ENCODE data around the gene NUDT14. TPM values are rescaled to one million over a fixed set of nuclear protein-coding genes. Genes with fewer than 3 reads are reported as not detected.

The NUDT14 gene
- total RNA-seq, 1 experiment from 2014 or later, result 37.0 TPM

- H3K4me2 ChIP-seq, result no peak overlapping the region
- H3K9me3 ChIP-seq (ENCODE audit: insufficient read depth, low read depth), result no peaks in the 10 kb centered on the region
- intact Hi-C loops (cut with micrococcal nuclease; ENCODE audit: unreplicated experiment), result no loop called here
- no peak for DNase-seq
- CTCF ChIA-PET, result no interaction called here
- H3K79me2 ChIP-seq (ENCODE audit: low read depth), result peaks cover 19% of the 10 kb centered on the region
- H3K9me2 ChIP-seq (ENCODE audit: insufficient read depth), result no peaks in the 10 kb centered on the region
- POLR2A ChIA-PET (ENCODE audit: unreplicated experiment), result no interaction called here
- H3K4me3 ChIP-seq, result no peak overlapping the region
- no peaks in the 10 kb centered on the region for H3K27me3 ChIP-seq (ENCODE audit: insufficient read depth, low read depth)
- BruUV-seq (replicated peaks), result no TSS peak
- H3K4me1 ChIP-seq (replicated peaks; ENCODE audit: insufficient read depth), result peaks cover 19% of the 10 kb centered on the region
- no peak overlapping the region for H3K27ac ChIP-seq
- TF ChIP-seq, protein P1, sequence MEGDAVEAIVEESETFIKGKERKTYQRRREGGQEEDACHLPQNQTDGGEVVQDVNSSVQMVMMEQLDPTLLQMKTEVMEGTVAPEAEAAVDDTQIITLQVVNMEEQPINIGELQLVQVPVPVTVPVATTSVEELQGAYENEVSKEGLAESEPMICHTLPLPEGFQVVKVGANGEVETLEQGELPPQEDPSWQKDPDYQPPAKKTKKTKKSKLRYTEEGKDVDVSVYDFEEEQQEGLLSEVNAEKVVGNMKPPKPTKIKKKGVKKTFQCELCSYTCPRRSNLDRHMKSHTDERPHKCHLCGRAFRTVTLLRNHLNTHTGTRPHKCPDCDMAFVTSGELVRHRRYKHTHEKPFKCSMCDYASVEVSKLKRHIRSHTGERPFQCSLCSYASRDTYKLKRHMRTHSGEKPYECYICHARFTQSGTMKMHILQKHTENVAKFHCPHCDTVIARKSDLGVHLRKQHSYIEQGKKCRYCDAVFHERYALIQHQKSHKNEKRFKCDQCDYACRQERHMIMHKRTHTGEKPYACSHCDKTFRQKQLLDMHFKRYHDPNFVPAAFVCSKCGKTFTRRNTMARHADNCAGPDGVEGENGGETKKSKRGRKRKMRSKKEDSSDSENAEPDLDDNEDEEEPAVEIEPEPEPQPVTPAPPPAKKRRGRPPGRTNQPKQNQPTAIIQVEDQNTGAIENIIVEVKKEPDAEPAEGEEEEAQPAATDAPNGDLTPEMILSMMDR (conservative IDR thresholded peaks at IDR 0.05), result no peak
- H3K36me3 ChIP-seq (ENCODE audit: low read depth), result no peaks in the 10 kb centered on the region
- H4K20me1 ChIP-seq (ENCODE audit: insufficient read depth), result peaks cover 28% of the 10 kb centered on the region
- H2AFZ ChIP-seq, result no peak overlapping the region
- H3F3A ChIP-seq (ENCODE audit: insufficient read depth, low read depth), result no peaks in the 10 kb centered on the region
Observed at GRCh38 chr14:105161309-105161708, 19.8 kb downstream of the NUDT14 start.

GRCh38 chr14:105160776-105161175 lies 20.3 kb downstream of the NUDT14 start:
- intact Hi-C loops (cut with micrococcal nuclease; ENCODE audit: unreplicated experiment), result no loop called here
- CTCF ChIA-PET, result no interaction called here

DNA sequence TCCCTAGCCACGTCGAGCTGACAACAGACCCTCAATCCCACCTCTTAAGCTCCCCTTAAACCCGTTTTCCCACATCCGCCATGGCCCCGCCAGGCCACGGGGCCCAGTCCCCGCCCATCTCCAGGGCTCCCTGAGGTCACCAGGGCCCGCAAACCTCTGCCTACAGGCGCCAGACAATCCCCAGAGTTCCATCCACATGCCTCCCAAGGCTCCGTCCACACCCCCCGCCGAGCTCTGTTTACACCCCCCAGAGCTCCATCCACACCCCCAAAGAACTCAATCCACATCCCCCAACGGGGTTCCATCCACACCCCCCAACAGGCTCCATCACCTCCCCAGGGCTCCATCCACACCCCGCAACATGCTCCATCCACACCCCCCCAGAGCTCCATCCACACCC lies 21.8 kb downstream of the NUDT14 start:
- Histone ChIP-seq H3K27me3 (ENCODE audit: insufficient read depth, low read depth) (no peaks in the 10 kb centered on the region), H3F3A (ENCODE audit: insufficient read depth, low read depth) (no peaks in the 10 kb centered on the region), H4K20me1 (ENCODE audit: insufficient read depth) (peaks cover 23% of the 10 kb centered on the region), H3K4me3 (no peak overlapping the region), H3K27ac (no peak overlapping the region), H3K79me2 (ENCODE audit: low read depth) (peaks cover 8% of the 10 kb centered on the region), H2AFZ (no peak overlapping the region), H3K9me2 (ENCODE audit: insufficient read depth) (no peaks in the 10 kb centered on the region), H3K9me3 (ENCODE audit: insufficient read depth, low read depth) (no peaks in the 10 kb centered on the region), H3K4me2 (no peak overlapping the region), H3K36me3 (ENCODE audit: low read depth) (no peaks in the 10 kb centered on the region), H3K4me1 (replicated peaks; ENCODE audit: insufficient read depth) (no peaks in the 10 kb centered on the region)
- TF ChIP-seq, protein P1 (conservative IDR thresholded peaks at IDR 0.05), result no peak
- TF ChIP-seq EZH2 (IDR thresholded peaks at IDR 0.05; ENCODE audit: low read depth), result no peak
- BruUV-seq (replicated peaks), result no TSS peak
- no peak for DNase-seq
- CTCF ChIA-PET, result no interaction called here
- POLR2A ChIA-PET (ENCODE audit: unreplicated experiment), result no interaction called here
- intact Hi-C loops (cut with micrococcal nuclease; ENCODE audit: unreplicated experiment), result no loop called here

More at GRCh38 chr14:105160776-105161175, 20.3 kb downstream of the NUDT14 start:
- H3K9me2 ChIP-seq (ENCODE audit: insufficient read depth), result no peaks in the 10 kb centered on the region
- H3K9me3 ChIP-seq (ENCODE audit: insufficient read depth, low read depth), result no peaks in the 10 kb centered on the region
- H3K27me3 ChIP-seq (ENCODE audit: insufficient read depth, low read depth), result no peaks in the 10 kb centered on the region
- H2AFZ ChIP-seq, result no peak overlapping the region
- H3K27ac ChIP-seq, result no peak overlapping the region
- peaks cover 28% of the 10 kb centered on the region for H4K20me1 ChIP-seq (ENCODE audit: insufficient read depth)
- DNase-seq, result no peak
- peaks cover 14% of the 10 kb centered on the region for H3K4me1 ChIP-seq (replicated peaks; ENCODE audit: insufficient read depth)
- no peaks in the 10 kb centered on the region for H3F3A ChIP-seq (ENCODE audit: insufficient read depth, low read depth)
- TF ChIP-seq EZH2 (IDR thresholded peaks at IDR 0.05; ENCODE audit: low read depth), result no peak
- TF ChIP-seq, protein P1 (conservative IDR thresholded peaks at IDR 0.05), result no peak
- POLR2A ChIA-PET (ENCODE audit: unreplicated experiment), result no interaction called here
- H3K4me3 ChIP-seq, result no peak overlapping the region
- H3K79me2 ChIP-seq (ENCODE audit: low read depth), result peaks cover 14% of the 10 kb centered on the region
- no TSS peak for BruUV-seq (replicated peaks)
- H3K4me2 ChIP-seq, result no peak overlapping the region
- no peaks in the 10 kb centered on the region for H3K36me3 ChIP-seq (ENCODE audit: low read depth)
